K562 (cell line): ENCODE results near the gene SYT3. TPM values are rescaled to one million over a fixed set of nuclear protein-coding genes. Genes with fewer than 3 reads are reported as not detected.

ENCODE experiments used
- ARHGAP35 ChIP-seq: fragments of 450-650 bp; IDR thresholded peaks from 2 replicates; pipeline ENCODE4 v1.6.1; 2018; ENCODE audit not compliant: partially characterized antibody
- EP300 ChIP-seq: IDR thresholded peaks from 2 replicates; pipeline ENCODE4 v1.6.1; 2012; ENCODE audit warnings: low read length, improper control_type of control experiment
- EZH2 ChIP-seq: IDR thresholded peaks from 2 replicates; pipeline ENCODE4 v1.6.1; 2012; ENCODE audit warnings: low read depth, mild to moderate bottlenecking, inconsistent platforms, low read length, borderline replicate concordance
- HNRNPH1 ChIP-seq: fragments of 200-400 bp; formaldehyde crosslinking; optimal IDR thresholded peaks from 2 replicates; pipeline ENCODE3; 2017; ENCODE audit warnings: low read depth, mild to moderate bottlenecking, low read length, moderate library complexity
- MGA ChIP-seq: fragments of 450-650 bp; IDR thresholded peaks from 2 replicates; pipeline ENCODE4 v1.6.1; 2016; ENCODE audit warnings: mild to moderate bottlenecking, moderate library complexity
- PKNOX1 ChIP-seq: fragments of 450-650 bp; IDR thresholded peaks from 2 replicates; pipeline ENCODE4 v1.6.1; 2016
- PPARD ChIP-seq: fragments of 250-450 bp; sonication (Bioruptor Pico); IDR thresholded peaks from 2 replicates; pipeline ENCODE4 v1.8.0; 2022; ENCODE audit warnings: inconsistent platforms, mild to moderate bottlenecking, moderate library complexity
- TFAM ChIP-seq: fragments of 250-450 bp; sonication (Bioruptor Pico); conservative IDR thresholded peaks from 2 replicates; pipeline ENCODE4 v1.5.0; 2021; ENCODE audit warnings: mild to moderate bottlenecking, moderate library complexity
- ZBTB7A ChIP-seq: IDR thresholded peaks from 2 replicates; pipeline ENCODE4 v1.6.1; 2011; ENCODE audit warnings: low read depth, mild to moderate bottlenecking, low read length, moderate library complexity, borderline replicate concordance; ENCODE audit not compliant: control insufficient read depth
- ZNF518B ChIP-seq: fragments of 250-450 bp; sonication (Bioruptor Pico); IDR thresholded peaks from 2 replicates; pipeline ENCODE4 v1.5.0; 2021; ENCODE audit warnings: mild to moderate bottlenecking, moderate library complexity
- polyA plus RNA-seq, 8 experiments: library from polyadenylated mRNA; depleted of rRNA in 4 of 8; stranded (reverse) in 5 of 8; unstranded in 3 of 8; fragments of >200 nt; fragmentation: Nextera tagmentation in 2 of 8; fragmentation: Illumina TruSeq in 1 of 8; extraction: Ambion mirVana in 2 of 8; extraction: Trizol in 1 of 8; gene quantifications; 2 replicates each; pipeline versions ENCODE4 v1.2.1 to v1.2.3, GENCODE V29; 2011 to 2014; ENCODE audit warnings: inconsistent platforms in 1 of 8, missing spikeins in 1 of 8
- total RNA-seq, 7 experiments: library from RNA; depleted of rRNA in 6 of 7; stranded (reverse); fragments of >200 nt in 6 of 7; fragmentation: Illumina TruSeq in 2 of 7; extraction: Trizol in 2 of 7; gene quantifications; 2 replicates each; pipeline versions ENCODE4 v1.2.1 to v1.2.3, GENCODE V29; 2011 to 2021; ENCODE audit warnings: low replicate concordance in 1 of 7

The SYT3 gene
- total and polyA plus RNA-seq, 9 of the 15 experiments (the other 6 are each of a cell fraction or from before 2014, with no cell fraction given): 0.36 to 2.0 (median 0.54) TPM; not detected in 2

- TF ChIP-seq ZNF518B: no peak
- no peak for TF ChIP-seq PPARD (CRISPR knock-in tag)
- TF ChIP-seq MGA: peak; percentile 96
- no peak for TF ChIP-seq TFAM (CRISPR knock-in tag)
- no peak for TF ChIP-seq EZH2
- TF ChIP-seq ZBTB7A: no peak
- TF ChIP-seq EP300: no peak
- no peak for TF ChIP-seq HNRNPH1
- TF ChIP-seq PKNOX1: peak; percentile 86
- TF ChIP-seq ARHGAP35: peak; percentile 76
These were observed 39.8 kb upstream of the SYT3 start (continued) for GRCh38 chr19:50679177-50680125.
